DND-41 (cell line): Measurements from ENCODE around the gene SLC25A1.

ENCODE experiments used
- EZH2 ChIP-seq: IDR thresholded peaks from 3 replicates; pipeline ENCODE4 v1.6.1; 2012; ENCODE audit warnings: borderline replicate concordance, low read depth, mild to moderate bottlenecking, moderate library complexity, low read length, inconsistent platforms; ENCODE audit not compliant: severe bottlenecking
- TF ChIP-seq, protein P1 (sequence below): IDR thresholded peaks from 2 replicates; pipeline ENCODE4 v1.5.1; 2012; ENCODE audit warnings: borderline replicate concordance, low read length, moderate library complexity, mild to moderate bottlenecking; ENCODE audit not compliant: poor library complexity, severe bottlenecking; ENCODE audit errors: extremely low read depth

DNA sequence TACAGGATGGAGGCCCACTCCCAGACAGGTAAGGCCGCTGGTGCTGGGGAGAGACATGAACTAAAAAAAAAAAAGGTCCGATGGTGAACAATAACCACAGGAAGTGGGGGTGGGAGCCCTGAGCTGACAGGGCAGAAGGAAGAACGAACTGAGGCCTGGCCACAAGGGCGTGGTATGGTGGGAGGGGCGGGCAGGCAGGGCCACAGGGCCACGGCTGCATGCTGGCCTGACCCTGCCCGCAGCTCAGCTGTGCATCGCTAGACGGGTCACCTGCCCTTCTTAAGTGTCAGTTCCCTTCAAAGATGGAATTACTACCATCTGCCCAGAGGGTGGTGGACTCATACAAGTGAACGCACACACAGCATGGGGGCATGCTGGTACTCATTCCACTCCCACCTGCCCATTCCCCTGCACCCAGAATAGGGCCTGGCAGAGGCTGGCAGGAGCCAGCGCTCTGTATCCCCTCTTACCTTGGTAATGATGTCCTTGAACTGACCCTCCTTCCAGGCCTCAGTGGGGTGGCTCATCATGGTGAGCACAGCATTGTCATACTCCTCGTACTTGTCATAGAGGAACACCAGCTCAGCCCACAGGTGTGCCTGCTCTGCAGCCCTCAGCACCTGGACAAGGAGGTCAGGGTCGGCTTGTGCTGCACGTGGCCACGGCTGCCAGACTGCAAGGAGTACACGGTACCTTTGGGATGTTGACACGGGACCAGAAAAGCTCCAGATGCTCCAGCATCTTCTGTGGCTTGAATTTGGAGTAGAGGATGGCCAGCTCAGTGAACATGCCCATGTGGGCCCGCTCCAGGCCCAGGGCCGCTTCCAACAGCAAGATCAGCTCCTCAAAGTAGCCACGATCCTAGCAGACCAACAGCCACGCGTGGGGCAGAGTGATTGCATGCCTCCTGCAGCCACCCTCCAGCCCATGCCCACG lies 17.5 kb upstream of the SLC25A1 start:
- TF ChIP-seq, protein P1, sequence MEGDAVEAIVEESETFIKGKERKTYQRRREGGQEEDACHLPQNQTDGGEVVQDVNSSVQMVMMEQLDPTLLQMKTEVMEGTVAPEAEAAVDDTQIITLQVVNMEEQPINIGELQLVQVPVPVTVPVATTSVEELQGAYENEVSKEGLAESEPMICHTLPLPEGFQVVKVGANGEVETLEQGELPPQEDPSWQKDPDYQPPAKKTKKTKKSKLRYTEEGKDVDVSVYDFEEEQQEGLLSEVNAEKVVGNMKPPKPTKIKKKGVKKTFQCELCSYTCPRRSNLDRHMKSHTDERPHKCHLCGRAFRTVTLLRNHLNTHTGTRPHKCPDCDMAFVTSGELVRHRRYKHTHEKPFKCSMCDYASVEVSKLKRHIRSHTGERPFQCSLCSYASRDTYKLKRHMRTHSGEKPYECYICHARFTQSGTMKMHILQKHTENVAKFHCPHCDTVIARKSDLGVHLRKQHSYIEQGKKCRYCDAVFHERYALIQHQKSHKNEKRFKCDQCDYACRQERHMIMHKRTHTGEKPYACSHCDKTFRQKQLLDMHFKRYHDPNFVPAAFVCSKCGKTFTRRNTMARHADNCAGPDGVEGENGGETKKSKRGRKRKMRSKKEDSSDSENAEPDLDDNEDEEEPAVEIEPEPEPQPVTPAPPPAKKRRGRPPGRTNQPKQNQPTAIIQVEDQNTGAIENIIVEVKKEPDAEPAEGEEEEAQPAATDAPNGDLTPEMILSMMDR: no peak
- no peak for TF ChIP-seq EZH2
